HG03558 (cell line): Measurements from ENCODE around the gene HSF2BP.
"Not testable (repeated sequence)": the region's sequence is repeated elsewhere in the genome, so short reads cannot be mapped to it uniquely, and the experiment has no call there.

Source experiments
- ATAC-seq: cut with Tn5 transposase; IDR thresholded peaks from one replicate; pipeline ENCODE4 v1.9.1; 2021; ENCODE audit warnings: moderate number of reproducible peaks; ENCODE audit not compliant: unreplicated experiment; ENCODE audit errors: extremely low read depth

Gene HSF2BP

GRCh38 chr21:43488235-43488634, 171.1 kb downstream of the HSF2BP start:
- not testable (repeated sequence) for ATAC-seq

GRCh38 chr21:43486051-43486450, 173.2 kb downstream of the HSF2BP start:
- not testable (repeated sequence) for ATAC-seq

GRCh38 chr21:43485016-43485415, 174.3 kb downstream of the HSF2BP start:
- ATAC-seq = not testable (repeated sequence)

- ATAC-seq = not testable (repeated sequence)
Observed at GRCh38 chr21:43479197-43479596, 180.1 kb downstream of the HSF2BP start.
